HepG2 (cell line): ENCODE data around the gene GALNTL6. TPM values are rescaled to one million over a fixed set of nuclear protein-coding genes. Genes with fewer than 3 reads are reported as not detected.

Source experiments
- ATAC-seq: fragments of 200-7000 bp; cut with Tn5 transposase; 3 replicates; pipeline ENCODE4 v1.9.1; 2020; ENCODE audit warnings: mild to moderate bottlenecking, moderate library complexity
- BruUV-seq: library from RNA; stranded (reverse); fragments of 400-500 nt; replicated peaks from 2 replicates; lab custom pipeline; 2021; lab: Mats Ljungman, UMichigan
- CTCF ChIA-PET: fragments of 300-600 bp; formaldehyde crosslinking; extraction: SDS; loops from one replicate; lab custom pipeline; 2021; ENCODE audit warnings: low total read pairs, inconsistent platforms, low intra/inter-chr PET ratio; lab: Yijun Ruan, JAX
- POLR2A ChIA-PET: fragments of 350-600 bp; sonication (Branson Sonifier 250); formaldehyde crosslinking; loops from one replicate; lab custom pipeline; 2020; ENCODE audit warnings: antibody characterized with exemption, inconsistent platforms; lab: Yijun Ruan, JAX
- DNase-seq: peaks from one replicate; pipeline ENCODE4 v3.0.0-alpha.2; 2015; ENCODE audit warnings: low spot score
- FAIRE-seq: peaks from 3 replicates; lab custom pipeline; 2011; peaks lifted over from hg19 to GRCh38; lab: Jason Lieb, UNC
- H2AFZ ChIP-seq: one replicate; pipeline ENCODE4 v1.6.1; 2011; ENCODE audit warnings: low read length, inconsistent platforms
- H3K27ac ChIP-seq: fragments of 300-600 bp; 3 replicates; pipeline ENCODE4 v1.8.0; 2011; ENCODE audit warnings: mixed run types, mild to moderate bottlenecking, mixed read lengths, low read length, inconsistent platforms; ENCODE audit not compliant: insufficient read depth; ENCODE audit errors: extremely low read length
- H3K27me3 ChIP-seq, 2 experiments: fragments of 200-600 bp in 1 of 2; 2 replicates in 1 of 2; 3 replicates in 1 of 2; pipeline versions ENCODE4 v1.6.0 to v1.8.0; 2011; ENCODE audit warnings: low read length in 2 of 2, mild to moderate bottlenecking in 2 of 2, moderate library complexity in 2 of 2, inconsistent platforms in 1 of 2; ENCODE audit not compliant: insufficient read depth in 2 of 2, control insufficient read depth in 1 of 2
- H3K36me3 ChIP-seq, 2 experiments: fragments of 200-600 bp in 1 of 2; replicated peaks in 1 of 2; 2 replicates in 1 of 2; 3 replicates in 1 of 2; pipeline versions ENCODE4 v1.5.1 to v1.8.0; 2011; ENCODE audit warnings: low read length in 2 of 2, inconsistent platforms in 1 of 2; ENCODE audit not compliant: insufficient read depth in 2 of 2, control insufficient read depth in 1 of 2
- H3K4me1 ChIP-seq: 2 replicates; pipeline ENCODE4 v1.5.1; 2012; ENCODE audit warnings: low read length, inconsistent platforms; ENCODE audit not compliant: insufficient read depth
- H3K4me2 ChIP-seq: 2 replicates; pipeline ENCODE4 v1.6.0; 2011; ENCODE audit warnings: low read depth, low read length, inconsistent platforms
- H3K4me3 ChIP-seq, 3 experiments: fragments of 200-600 bp in 1 of 3; sonication (generic), shearing (Covaris generic) in 1 of 3; replicated peaks in 1 of 3; 2 replicates each; pipeline ENCODE4 v1.5.1; 2011 to 2016; ENCODE audit warnings: low read length in 3 of 3, inconsistent platforms in 2 of 3, low read depth in 2 of 3, mild to moderate bottlenecking in 2 of 3, control low read depth in 1 of 3, mixed read lengths in 1 of 3; ENCODE audit not compliant: insufficient read depth in 1 of 3
- H3K79me2 ChIP-seq: one replicate; pipeline ENCODE4 v1.6.1; 2011; ENCODE audit warnings: low read length, inconsistent platforms; ENCODE audit not compliant: insufficient read depth
- H3K9ac ChIP-seq: 2 replicates; pipeline ENCODE4 v1.6.0; 2011; ENCODE audit warnings: mild to moderate bottlenecking, low read depth, low read length, inconsistent platforms; ENCODE audit not compliant: insufficient read depth
- H3K9me3 ChIP-seq: 2 replicates; pipeline ENCODE4 v1.5.1; 2012; ENCODE audit warnings: mild to moderate bottlenecking, low read length
- H4K20me1 ChIP-seq: 2 replicates; pipeline ENCODE4 v1.6.0; 2011; ENCODE audit warnings: inconsistent platforms, mild to moderate bottlenecking, low read length, moderate library complexity; ENCODE audit not compliant: insufficient read depth
- ATF5 ChIP-seq: sonication (generic); formaldehyde crosslinking; IDR thresholded peaks from 2 replicates; pipeline ENCODE4 v1.4.0; 2020; ENCODE audit warnings: mild to moderate bottlenecking, low read depth, missing genetic modification reagents
- HMG20A ChIP-seq: IDR thresholded peaks from 2 replicates; pipeline ENCODE4 v1.6.1; 2016; ENCODE audit warnings: borderline replicate concordance
- HNRNPLL ChIP-seq: fragments of 200-400 bp; formaldehyde crosslinking; IDR thresholded peaks from 2 replicates; pipeline ENCODE4 v1.6.1; 2017; ENCODE audit warnings: mild to moderate bottlenecking, low read depth, low read length; ENCODE audit not compliant: poor library complexity, severe bottlenecking
- KMT2A ChIP-seq: sonication (generic); formaldehyde crosslinking; IDR thresholded peaks from 2 replicates; pipeline ENCODE4 v1.4.0; 2020; ENCODE audit warnings: missing genetic modification reagents
- MLX ChIP-seq: IDR thresholded peaks from 2 replicates; pipeline ENCODE4 v1.6.1; 2016
- TEF ChIP-seq: sonication (generic); formaldehyde crosslinking; IDR thresholded peaks from 2 replicates; pipeline ENCODE4 v1.5.0; 2020; ENCODE audit warnings: missing genetic modification reagents
- XRCC5 ChIP-seq: fragments of 200-400 bp; formaldehyde crosslinking; optimal IDR thresholded peaks from 2 replicates; pipeline ENCODE3; 2017; ENCODE audit warnings: mild to moderate bottlenecking, low read length
- ZBTB8A ChIP-seq: sonication (generic); formaldehyde crosslinking; IDR thresholded peaks from 2 replicates; pipeline ENCODE4 v1.4.0; 2020; ENCODE audit warnings: mild to moderate bottlenecking, low read depth, missing genetic modification reagents, borderline replicate concordance
- ZNF230 ChIP-seq: sonication (generic); formaldehyde crosslinking; IDR thresholded peaks from 2 replicates; pipeline ENCODE4 v1.4.0; 2020; ENCODE audit warnings: mild to moderate bottlenecking, missing genetic modification reagents
- ZNF513 ChIP-seq: sonication (generic); formaldehyde crosslinking; conservative IDR thresholded peaks from 2 replicates; pipeline ENCODE4 v1.5.0; 2020; ENCODE audit warnings: missing genetic modification reagents
- ZNF597 ChIP-seq: sonication (generic); formaldehyde crosslinking; IDR thresholded peaks from 2 replicates; pipeline ENCODE4 v1.5.0; 2020; ENCODE audit warnings: missing genetic modification reagents
- WGBS: methylation state at CpG from one replicate; pipeline ENCODE4 v1.1.6; 2017; ENCODE audit warnings: low lambda C conversion rate; 5-methylcytosine and 5-hydroxymethylcytosine counted together
- in situ Hi-C: cut with HindIII; loops from 2 replicates; pipeline ENCODE4 v1.10.0; 2017; ENCODE audit warnings: low pct_unique_long_range_greater_than_20kb; ENCODE audit not compliant: extremely low pct_ligation_motif_present
- intact Hi-C: fragments of 100-400 bp; cut with micrococcal nuclease; formaldehyde crosslinking; loops from one replicate; pipeline ENCODE4 v1.10.0; 2022; ENCODE audit not compliant: unreplicated experiment
- polyA plus RNA-seq, 8 experiments: library from polyadenylated mRNA; depleted of rRNA in 3 of 8; stranded (reverse) in 7 of 8; unstranded in 1 of 8; fragments of >200 nt; fragmentation: Illumina TruSeq in 4 of 8; extraction: Trizol in 4 of 8; gene quantifications; 2 replicates each; pipeline versions ENCODE4 v1.2.1 to v1.2.3, GENCODE V29; 2011 to 2016; ENCODE audit warnings: low read depth in 4 of 8, missing spikeins in 1 of 8, mixed read lengths in 1 of 8; ENCODE audit not compliant: insufficient read depth in 1 of 8
- total RNA-seq, 5 experiments: library from RNA; depleted of rRNA; stranded (reverse); fragments of >200 nt; fragmentation: Illumina TruSeq; extraction: Trizol; gene quantifications; 2 replicates each; pipeline ENCODE4 v1.2.3, GENCODE V29; 2016; ENCODE audit warnings: low read depth in 1 of 5

GALNTL6 gene
- total and polyA plus RNA-seq, 2 of the 13 experiments (the other 11 are each of a cell fraction or from before 2014, with no cell fraction given) = not detected

DNA sequence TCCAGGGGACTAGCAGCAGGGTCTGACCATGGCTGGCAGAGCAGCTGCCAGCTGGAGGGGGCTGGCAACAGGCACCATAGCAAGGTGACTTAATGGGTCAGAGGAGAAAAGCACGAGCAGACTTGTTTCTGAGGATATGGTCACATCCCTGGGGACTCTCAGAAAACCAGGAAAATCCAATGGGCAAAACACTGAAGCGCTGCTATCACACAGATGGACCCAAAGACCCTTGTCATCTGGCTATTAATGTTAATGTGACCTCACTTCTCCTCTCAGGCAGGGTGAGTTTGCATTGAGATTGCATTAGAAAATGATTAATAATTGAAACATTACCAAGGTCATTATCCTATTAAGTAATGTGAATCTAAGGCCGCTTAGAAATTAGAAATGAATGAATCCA, 1061.7 kb downstream of the GALNTL6 start:
- ATAC-seq (no peak), FAIRE-seq (no peak), DNase-seq (no peak)
- Histone ChIP-seq H3K9me3 (no peaks in the 10 kb centered on the region), H3K4me3 (no peak overlapping the region), H3K4me1 (no peaks in the 10 kb centered on the region), H3K4me2 (no peak overlapping the region), H2AFZ (no peak overlapping the region), H3K79me2 (no peaks in the 10 kb centered on the region), H3K27ac (no peak overlapping the region), H3K27me3 (no peaks in the 10 kb centered on the region), H3K36me3 (no peaks in the 10 kb centered on the region), H3K9ac (no peak overlapping the region), H4K20me1 (no peaks in the 10 kb centered on the region)
- BruUV-seq = no TSS peak
- ChIA-PET CTCF (no interaction called here), POLR2A (no interaction called here)
- no peak for TF ChIP-seq XRCC5
- TF ChIP-seq ZNF513 (CRISPR knock-in tag) = no peak
- no peak for TF ChIP-seq ZNF597
- no peak for TF ChIP-seq ATF5 (CRISPR knock-in tag)
- TF ChIP-seq ZNF230 (CRISPR knock-in tag) = no peak
- no peak for TF ChIP-seq KMT2A (CRISPR knock-in tag)
- no peak for TF ChIP-seq HNRNPLL
- no peak for TF ChIP-seq TEF (CRISPR knock-in tag)
- no peak for TF ChIP-seq ZBTB8A (CRISPR knock-in tag)
- TF ChIP-seq MLX = no peak
- TF ChIP-seq HMG20A (CRISPR knock-in tag) = no peak
- in situ Hi-C loops (no loop called here), intact Hi-C loops (no loop called here)
- WGBS = 16% methylated on average over 1 of the region's 3 CpGs
